Frontal cortex (tissue), 4 donors: ENCODE measurements around the gene ZNF497. TPM values are rescaled to one million over a fixed set of nuclear protein-coding genes. Genes with fewer than 3 reads are reported as not detected.
A peak's percentile ranks its signal among the peaks of the same experiment; 100 is the strongest.
"Not testable (repeated sequence)": the region's sequence is repeated elsewhere in the genome, so short reads cannot be mapped to it uniquely, and the experiment has no call there.

ENCODE experiments used
- DNase-seq, 2 donors: peaks; one replicate each; pipeline ENCODE4 v3.0.0; 2012; ENCODE audit warnings: low spot score in 2 of 2
- FAIRE-seq: peaks from 2 replicates; lab custom pipeline; 2012; peaks lifted over from hg19 to GRCh38; lab: Jason Lieb, UNC
- small RNA-seq: library from RNA; depleted of rRNA; stranded (forward); fragments of <200 nt; gene quantifications from one replicate; pipeline ENCODE3, GENCODE V24; 2014
- total RNA-seq: library from RNA; depleted of rRNA; stranded (reverse); fragments of >200 nt; gene quantifications from one replicate; pipeline ENCODE4 v1.2.3, GENCODE V29; 2014
- donor health status: control.
- donor health status: control.
- donor health status: control.

The ZNF497 gene
- total RNA-seq, 1 donor from 2014 or later, result 6.1 TPM

- FAIRE-seq, result no peak
Measured at GRCh38 chr19:58325311-58326022, 37.1 kb downstream of the ZNF497 start.

GRCh38 chr19:58319241-58319640, 43.3 kb downstream of the ZNF497 start:
- FAIRE-seq (no peak), DNase-seq (no peak)

More at GRCh38 chr19:58325311-58326022, 37.1 kb downstream of the ZNF497 start:
- DNase-seq, result no peak

GRCh38 chr19:58318297-58318696, 44.3 kb downstream of the ZNF497 start:
- DNase-seq, result no peak
- FAIRE-seq, result no peak

- DNase-seq (no peak), FAIRE-seq (no peak)
Measured at GRCh38 chr19:58317476-58318072, 45.0 kb downstream of the ZNF497 start.

GRCh38 chr19:58315580-58315979, 47.0 kb downstream of the ZNF497 start:
- DNase-seq (no peak), FAIRE-seq (no peak)

GRCh38 chr19:58311345-58311865, 51.1 kb downstream of the ZNF497 start:
- FAIRE-seq, result no peak

GRCh38 chr19:58310685-58311084, 51.9 kb downstream of the ZNF497 start:
- DNase-seq, result not testable (repeated sequence)

More at GRCh38 chr19:58311345-58311865, 51.1 kb downstream of the ZNF497 start:
- DNase-seq, result no peak

GRCh38 chr19:58307736-58308135, 54.8 kb downstream of the ZNF497 start:
- no peak for DNase-seq
- FAIRE-seq, result no peak

More at GRCh38 chr19:58310685-58311084, 51.9 kb downstream of the ZNF497 start:
- FAIRE-seq, result not testable (repeated sequence)

GRCh38 chr19:58305932-58306323, 56.6 kb downstream of the ZNF497 start:
- no peak for DNase-seq
- no peak for FAIRE-seq

- peak; percentile 54 for FAIRE-seq
- DNase-seq, result peak; percentile 94 to 97
Measured at GRCh38 chr19:58305065-58305931, 57.3 kb downstream of the ZNF497 start, which contains the start of gene ERVK3-1. Gene ERVK3-1, plus strand, starts transcription at chr19:58305377. Its CDS starts 6,792 bp downstream, at chr19:58312169.

- FAIRE-seq, result no peak
- DNase-seq, result peak; percentile 27 to 37
Measured at GRCh38 chr19:58304748-58305064, 57.8 kb downstream of the ZNF497 start.

Small RNA genes within 50 kb of the gene (small RNA-seq; reads per million reads assigned to genes)
- gene MIR4754, result not detected
- 0.20 reads per million for gene MIR6806
- gene RNA5SP473, result not detected

Other genes with a start within 250 kb of the ZNF497 start
- 42.4 TPM for gene ZNF329, start 212.0 kb downstream of the ZNF497 start, total RNA-seq
- 23.2 TPM for gene ZNF274, start 179.7 kb downstream of the ZNF497 start, total RNA-seq
- gene ZNF544, start 133.8 kb downstream of the ZNF497 start, total RNA-seq, result 72.2 TPM
- 14.3 TPM for gene ZNF8, start 83.8 kb downstream of the ZNF497 start, total RNA-seq
- 22.4 TPM for gene ERVK3-1, start 57.4 kb downstream of the ZNF497 start, total RNA-seq
- 2.0 TPM for gene ZSCAN22, start 35.8 kb downstream of the ZNF497 start, total RNA-seq
- 0.41 TPM for gene A1BG, start 9.3 kb downstream of the ZNF497 start, total RNA-seq
- 2.4 TPM for gene ZNF837, start 18.3 kb upstream of the ZNF497 start, total RNA-seq
- gene RPS5, start 24.5 kb upstream of the ZNF497 start, total RNA-seq, result 2,200 TPM
- gene RNF225, start 32.9 kb upstream of the ZNF497 start, total RNA-seq, result not detected
- gene ZNF584, start 45.9 kb upstream of the ZNF497 start, total RNA-seq, result 11.8 TPM
- 15.9 TPM for gene ZNF132, start 77.4 kb upstream of the ZNF497 start, total RNA-seq
- 24.1 TPM for gene ZNF324B, start 88.9 kb upstream of the ZNF497 start, total RNA-seq
- 20.8 TPM for gene ZNF324, start 104.3 kb upstream of the ZNF497 start, total RNA-seq
- 8.6 TPM for gene ZNF446, start 113.6 kb upstream of the ZNF497 start, total RNA-seq
- gene SLC27A5, start 149.2 kb upstream of the ZNF497 start, total RNA-seq, result 6.9 TPM
- 6.9 TPM for gene ZBTB45, start 157.1 kb upstream of the ZNF497 start, total RNA-seq
- 332 TPM for gene TRIM28, start 181.3 kb upstream of the ZNF497 start, total RNA-seq
- gene CHMP2A, start 192.4 kb upstream of the ZNF497 start, total RNA-seq, result 62.8 TPM
- 64.8 TPM for gene UBE2M, start 195.9 kb upstream of the ZNF497 start, total RNA-seq
- 11.0 TPM for gene MZF1, start 210.6 kb upstream of the ZNF497 start, total RNA-seq